ENCODE results near the gene TEX54.

DNA sequence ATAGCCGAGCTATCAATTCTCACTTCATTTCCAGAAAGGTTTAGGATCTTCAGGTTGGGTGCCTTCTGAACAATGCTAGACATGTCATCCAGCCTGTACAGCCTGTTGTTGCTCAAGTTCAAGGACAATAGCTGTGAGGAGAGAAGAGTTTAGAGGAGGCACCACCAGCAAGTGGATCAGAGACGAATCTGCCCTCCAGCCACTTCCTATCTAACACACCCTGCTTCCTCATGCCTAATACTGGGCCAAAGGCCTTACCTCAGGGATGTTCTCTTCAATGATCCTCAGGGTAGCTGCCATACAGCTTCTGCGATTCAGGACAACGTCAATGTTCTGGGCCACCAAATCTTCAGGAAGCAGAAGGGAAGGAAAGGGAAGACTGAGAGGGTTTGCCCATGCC lies 31.6 kb downstream of the TEX54 start:
- TF ChIP-seq, protein P1, sequence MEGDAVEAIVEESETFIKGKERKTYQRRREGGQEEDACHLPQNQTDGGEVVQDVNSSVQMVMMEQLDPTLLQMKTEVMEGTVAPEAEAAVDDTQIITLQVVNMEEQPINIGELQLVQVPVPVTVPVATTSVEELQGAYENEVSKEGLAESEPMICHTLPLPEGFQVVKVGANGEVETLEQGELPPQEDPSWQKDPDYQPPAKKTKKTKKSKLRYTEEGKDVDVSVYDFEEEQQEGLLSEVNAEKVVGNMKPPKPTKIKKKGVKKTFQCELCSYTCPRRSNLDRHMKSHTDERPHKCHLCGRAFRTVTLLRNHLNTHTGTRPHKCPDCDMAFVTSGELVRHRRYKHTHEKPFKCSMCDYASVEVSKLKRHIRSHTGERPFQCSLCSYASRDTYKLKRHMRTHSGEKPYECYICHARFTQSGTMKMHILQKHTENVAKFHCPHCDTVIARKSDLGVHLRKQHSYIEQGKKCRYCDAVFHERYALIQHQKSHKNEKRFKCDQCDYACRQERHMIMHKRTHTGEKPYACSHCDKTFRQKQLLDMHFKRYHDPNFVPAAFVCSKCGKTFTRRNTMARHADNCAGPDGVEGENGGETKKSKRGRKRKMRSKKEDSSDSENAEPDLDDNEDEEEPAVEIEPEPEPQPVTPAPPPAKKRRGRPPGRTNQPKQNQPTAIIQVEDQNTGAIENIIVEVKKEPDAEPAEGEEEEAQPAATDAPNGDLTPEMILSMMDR (IDR thresholded peaks at IDR 0.05; ENCODE audit: low read length): no peak
- TF ChIP-seq EZH2phosphoT487 (IDR thresholded peaks at IDR 0.05; ENCODE audit: low read length): no peak
